Adrenal gland (tissue), 5 donors: ENCODE measurements around the gene DUSP18.

ENCODE experiments used
- POLR2A ChIP-seq, 2 donors: fragments of 450-650 bp; IDR thresholded peaks; one replicate each; pipeline ENCODE4 v1.6.1; 2017; ENCODE audit warnings: antibody characterized with exemption in 2 of 2, mild to moderate bottlenecking in 2 of 2, moderate library complexity in 1 of 2
- TF ChIP-seq, protein P1 (sequence below), 6 experiments: fragments of 450-650 bp in 4 of 6; fragments of 200-600 bp in 2 of 6; sonication (generic) in 1 of 6; IDR thresholded peaks; 1 replicate in 5 of 6; 2 replicates in 1 of 6; pipeline versions ENCODE4 v1.5.1 to v1.8.0; 2016 to 2021; ENCODE audit warnings: antibody characterized with exemption in 6 of 6, mild to moderate bottlenecking in 2 of 6, moderate library complexity in 1 of 6
- donor health status: DM: no; HTN: no; CAD: no.

DNA sequence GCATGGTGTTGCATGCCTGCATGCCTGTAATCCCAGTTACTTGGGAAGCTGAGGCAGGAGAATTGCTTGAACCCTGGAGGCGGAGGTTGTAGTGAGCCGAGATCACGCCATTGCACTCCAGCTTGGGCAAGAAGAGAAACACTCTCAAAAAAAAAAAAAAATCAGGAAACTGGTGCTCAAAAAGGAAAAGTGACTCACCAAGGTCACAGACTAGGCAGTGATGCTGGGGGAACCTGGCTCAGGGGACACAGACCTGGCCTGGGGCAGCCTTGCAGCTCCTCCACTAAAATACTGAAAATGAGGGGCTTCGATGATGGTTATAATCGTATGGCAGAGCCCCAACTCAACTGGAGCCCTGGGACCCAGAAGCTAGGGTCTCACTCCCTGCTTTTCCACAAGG is 40.2 kb downstream of the DUSP18 start:
- TF ChIP-seq, protein P1, sequence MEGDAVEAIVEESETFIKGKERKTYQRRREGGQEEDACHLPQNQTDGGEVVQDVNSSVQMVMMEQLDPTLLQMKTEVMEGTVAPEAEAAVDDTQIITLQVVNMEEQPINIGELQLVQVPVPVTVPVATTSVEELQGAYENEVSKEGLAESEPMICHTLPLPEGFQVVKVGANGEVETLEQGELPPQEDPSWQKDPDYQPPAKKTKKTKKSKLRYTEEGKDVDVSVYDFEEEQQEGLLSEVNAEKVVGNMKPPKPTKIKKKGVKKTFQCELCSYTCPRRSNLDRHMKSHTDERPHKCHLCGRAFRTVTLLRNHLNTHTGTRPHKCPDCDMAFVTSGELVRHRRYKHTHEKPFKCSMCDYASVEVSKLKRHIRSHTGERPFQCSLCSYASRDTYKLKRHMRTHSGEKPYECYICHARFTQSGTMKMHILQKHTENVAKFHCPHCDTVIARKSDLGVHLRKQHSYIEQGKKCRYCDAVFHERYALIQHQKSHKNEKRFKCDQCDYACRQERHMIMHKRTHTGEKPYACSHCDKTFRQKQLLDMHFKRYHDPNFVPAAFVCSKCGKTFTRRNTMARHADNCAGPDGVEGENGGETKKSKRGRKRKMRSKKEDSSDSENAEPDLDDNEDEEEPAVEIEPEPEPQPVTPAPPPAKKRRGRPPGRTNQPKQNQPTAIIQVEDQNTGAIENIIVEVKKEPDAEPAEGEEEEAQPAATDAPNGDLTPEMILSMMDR (IDR thresholded peaks at IDR 0.05) = no peak
- no peak for TF ChIP-seq POLR2A (IDR thresholded peaks at IDR 0.05)
